Cerebellar nuclear complex (tissue), 1 donor: ENCODE measurements around the gene VN1R5.
"Not testable (repeated sequence)": the region's sequence is repeated elsewhere in the genome, so short reads cannot be mapped to it uniquely, and the experiment has no call there.

Source experiments
- DNase-seq, 2 experiments: peaks; one replicate each; lab custom pipeline; 2025; lab: John Stamatoyannopoulos, UW

The VN1R5 gene

DNA sequence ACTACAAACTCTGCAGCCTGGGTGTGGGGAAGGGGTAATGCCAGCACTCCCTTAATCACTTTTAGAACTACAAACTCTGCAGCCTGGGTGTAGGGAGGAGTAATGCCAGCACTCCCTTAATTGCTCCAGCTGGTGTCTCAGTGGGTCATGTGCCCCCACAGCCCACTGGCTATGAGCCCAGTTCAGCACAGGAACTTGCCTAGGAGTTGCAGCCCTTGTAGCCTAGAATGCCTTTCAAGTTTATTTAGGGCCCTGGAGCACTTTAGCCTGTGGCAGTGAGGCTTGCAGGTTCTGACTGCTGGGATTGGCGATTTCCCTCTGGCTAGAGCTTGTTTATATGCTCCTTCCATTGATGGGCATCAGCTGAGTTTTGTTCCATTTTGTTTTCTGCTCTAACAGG lies 17.1 kb downstream of the VN1R5 start:
- no peak for DNase-seq

DNA sequence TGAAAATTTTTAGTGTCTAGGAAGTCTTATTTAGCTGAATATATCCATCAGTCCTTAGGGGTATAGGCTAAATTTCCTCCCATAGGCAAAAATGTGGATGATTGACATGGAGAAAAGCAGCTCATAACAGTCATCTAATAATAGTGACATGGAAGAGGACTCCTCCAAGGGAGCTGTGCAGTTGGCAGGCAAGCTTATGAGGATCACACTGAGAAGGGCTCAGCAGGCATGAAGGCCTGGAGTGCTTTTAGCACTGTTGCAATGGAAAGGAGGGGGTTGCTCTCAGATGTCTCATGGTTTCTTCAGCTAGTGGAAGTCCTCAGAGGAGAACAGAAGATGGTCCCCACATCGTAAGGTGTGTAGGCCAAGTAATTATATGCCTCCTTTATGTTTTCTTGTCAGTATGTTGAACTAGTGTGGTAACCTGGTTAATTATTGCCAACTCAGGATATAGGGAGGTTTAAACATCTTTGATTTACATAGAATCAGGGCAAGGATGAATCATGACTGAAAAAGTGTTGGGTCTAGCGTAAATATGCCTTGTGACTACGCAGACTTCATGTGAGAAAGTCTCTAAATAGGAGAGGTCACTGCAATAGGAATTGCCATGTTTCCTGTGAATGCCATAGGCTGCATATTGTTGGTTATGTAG lies 18.9 kb downstream of the VN1R5 start:
- DNase-seq: no peak

DNA sequence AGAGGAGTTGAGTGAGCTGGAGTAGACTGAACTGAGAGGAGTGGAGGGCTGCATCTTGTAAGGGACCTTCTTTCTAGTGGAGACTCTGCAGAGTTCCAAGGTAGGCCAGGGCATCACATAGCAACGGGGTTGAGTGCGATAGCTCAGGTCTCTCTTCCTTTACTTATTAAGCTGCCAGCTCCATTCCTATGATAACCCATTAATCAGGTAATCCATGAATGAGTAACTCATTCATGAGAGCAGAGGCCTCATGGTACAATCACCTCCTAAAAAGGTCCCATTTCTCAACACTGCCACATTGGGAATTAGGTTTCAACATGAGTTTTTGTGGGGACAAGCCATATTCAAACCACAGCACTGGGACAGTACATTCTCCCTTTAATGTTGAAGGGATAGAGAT lies 21.3 kb downstream of the VN1R5 start:
- DNase-seq: no peak

DNA sequence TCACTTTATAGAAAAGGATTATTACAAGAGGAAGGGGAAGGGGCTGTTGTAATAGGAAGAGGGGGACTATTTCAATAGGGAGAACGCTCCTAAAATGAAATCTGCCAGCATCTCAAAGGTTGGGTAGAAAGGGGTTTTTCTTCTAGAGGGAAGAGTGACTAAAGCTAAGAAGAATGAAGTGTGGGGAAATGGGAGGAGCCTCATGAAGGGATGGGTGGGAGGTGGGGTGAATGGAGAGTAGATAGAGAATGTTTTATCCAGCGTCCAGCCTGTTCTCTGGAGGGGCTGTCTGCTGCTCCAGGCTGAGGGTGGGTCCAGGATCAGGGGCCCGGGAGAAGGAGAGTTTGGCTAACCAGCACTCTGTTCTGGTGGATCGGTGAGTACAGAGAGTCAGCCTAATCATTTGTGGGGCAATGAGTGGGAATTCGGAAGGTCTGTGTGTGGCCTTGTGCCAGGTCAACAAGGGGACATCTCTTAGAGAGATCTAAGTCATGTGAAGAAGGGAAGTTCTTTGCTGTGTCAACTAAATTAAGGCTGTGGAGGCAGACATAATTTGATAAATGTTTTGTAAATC lies 25.2 kb downstream of the VN1R5 start:
- no peak for DNase-seq

DNA sequence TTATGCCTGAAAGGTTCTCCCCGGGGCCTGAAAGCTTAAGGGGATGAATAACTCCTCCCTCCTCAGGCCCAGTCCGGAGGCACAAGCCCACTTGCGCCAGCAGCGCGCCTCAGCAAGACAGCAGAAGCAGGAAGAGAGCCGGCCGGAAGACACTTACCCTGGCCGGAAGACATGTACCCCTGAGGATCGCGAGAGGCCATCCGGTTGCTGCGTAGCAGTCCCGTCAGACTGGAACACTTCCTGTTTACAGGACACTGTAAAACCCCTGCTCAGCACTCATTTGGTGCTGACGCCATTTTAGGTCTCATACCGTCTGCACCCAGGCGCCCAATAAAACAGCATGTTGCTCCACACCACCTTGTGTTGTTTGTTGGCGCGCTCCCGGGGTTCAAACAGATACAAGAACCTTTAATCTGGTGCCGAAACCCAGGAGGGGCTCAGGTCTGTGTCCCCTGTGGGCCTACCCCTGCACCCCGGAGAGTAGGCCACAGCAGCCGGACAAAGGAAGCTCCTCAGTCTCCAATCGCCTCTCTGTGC lies 30.3 kb downstream of the VN1R5 start:
- DNase-seq: no peak

DNA sequence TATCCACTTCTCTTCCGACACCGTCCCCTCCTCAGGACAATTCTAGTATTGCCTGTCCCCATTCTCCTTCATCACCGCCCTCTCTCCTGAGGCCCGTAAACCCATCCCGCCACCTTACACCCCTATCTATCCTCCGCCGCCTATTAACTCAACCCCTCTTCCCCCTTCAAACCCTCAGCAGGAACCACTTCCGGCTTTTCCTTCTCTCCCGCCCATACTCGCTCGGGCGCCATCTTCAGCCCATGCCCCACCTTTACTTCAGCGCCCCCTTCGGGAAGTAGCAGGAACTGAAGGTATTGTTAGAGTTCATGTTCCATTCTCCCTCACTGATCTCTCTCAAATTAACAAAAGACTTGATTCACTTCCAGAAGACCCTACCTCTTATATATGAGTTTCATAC lies 31.6 kb downstream of the VN1R5 start:
- no peak for DNase-seq

DNA sequence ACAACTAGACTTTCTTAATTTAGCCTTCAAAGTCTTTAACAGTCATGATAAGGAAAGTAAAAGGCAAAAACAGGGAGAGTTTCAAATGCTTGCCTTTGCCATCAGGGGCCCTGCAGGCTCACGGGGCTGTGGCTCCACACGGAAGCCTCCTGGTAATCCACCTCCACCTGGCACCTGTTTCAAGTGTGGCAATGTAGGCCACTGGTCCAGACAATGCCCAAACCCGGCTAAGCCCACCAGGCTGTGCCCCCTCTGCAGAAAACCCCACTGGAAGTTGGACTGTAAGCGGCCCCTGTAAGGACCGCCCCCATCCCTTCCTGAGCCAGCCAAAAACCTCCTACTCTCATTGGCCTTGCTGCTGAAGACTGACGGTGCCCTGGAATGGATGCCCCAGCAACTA lies 32.5 kb downstream of the VN1R5 start:
- no peak for DNase-seq

DNA sequence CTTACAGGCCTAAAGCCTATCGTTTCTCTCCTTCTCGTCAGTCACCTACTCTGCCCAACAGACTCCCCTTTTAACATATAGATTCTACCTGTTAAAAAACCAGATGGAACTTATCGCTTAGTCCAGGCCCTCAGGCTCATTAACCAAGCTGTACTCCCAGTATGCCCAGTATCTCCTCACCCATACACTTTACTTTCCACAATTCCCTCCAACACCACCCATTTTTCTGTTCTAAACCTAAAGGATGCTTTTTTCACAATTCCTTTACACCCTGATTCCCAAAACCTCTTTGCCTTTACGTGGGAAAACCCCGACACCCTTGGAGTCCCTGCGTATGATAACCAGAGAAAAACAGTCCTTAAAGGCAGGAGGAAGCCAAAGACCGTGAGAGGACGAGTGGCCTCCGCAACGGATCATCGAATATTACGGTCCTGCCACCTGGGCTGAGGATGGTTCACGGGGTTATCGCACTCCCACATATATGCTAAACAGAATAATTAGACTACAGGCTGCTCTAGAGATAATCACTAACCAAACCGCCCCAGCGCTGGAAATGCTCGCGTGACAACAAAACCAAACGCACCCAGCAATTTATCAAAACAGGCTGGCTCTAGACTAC lies 33.5 kb downstream of the VN1R5 start:
- DNase-seq: not testable (repeated sequence)

DNA sequence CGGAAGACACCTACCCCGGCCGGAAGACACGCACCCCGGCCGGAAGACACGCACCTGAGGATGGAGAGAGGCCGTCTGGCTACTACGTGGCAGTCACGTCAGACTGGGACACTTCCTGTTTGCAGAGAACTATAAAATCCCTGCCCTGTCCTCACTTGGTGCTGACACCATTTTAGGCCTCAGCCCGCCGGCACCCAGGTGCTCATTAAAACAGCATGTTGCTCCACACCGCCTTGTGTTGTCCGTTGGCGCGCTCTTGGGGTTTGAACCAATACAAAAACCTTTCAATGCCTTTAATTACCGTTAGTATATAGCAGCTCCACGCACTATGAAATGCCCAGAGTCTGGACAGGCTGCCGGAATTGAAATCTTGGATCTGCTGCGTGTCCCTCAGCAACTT lies 34.7 kb downstream of the VN1R5 start:
- no peak for DNase-seq

DNA sequence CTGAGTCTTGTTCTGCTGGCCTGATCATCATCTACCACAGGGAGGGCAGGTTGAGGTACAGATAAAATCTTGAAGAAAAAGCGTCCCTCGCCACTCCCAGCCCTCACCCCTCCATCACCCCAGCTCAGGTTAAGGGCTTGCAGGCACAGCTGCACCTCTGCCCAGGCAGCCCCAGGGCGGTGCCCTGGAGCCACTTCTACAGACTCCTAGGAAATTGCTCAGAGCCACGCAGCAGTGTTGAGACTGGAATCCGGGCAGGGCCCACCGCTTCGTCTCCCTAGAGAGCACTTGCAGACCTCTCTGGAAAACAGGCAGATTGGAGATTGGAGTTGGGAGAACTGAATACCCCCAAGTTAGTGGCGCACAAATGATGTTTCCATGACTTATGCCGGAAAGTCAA lies 35.3 kb downstream of the VN1R5 start:
- DNase-seq: no peak

DNA sequence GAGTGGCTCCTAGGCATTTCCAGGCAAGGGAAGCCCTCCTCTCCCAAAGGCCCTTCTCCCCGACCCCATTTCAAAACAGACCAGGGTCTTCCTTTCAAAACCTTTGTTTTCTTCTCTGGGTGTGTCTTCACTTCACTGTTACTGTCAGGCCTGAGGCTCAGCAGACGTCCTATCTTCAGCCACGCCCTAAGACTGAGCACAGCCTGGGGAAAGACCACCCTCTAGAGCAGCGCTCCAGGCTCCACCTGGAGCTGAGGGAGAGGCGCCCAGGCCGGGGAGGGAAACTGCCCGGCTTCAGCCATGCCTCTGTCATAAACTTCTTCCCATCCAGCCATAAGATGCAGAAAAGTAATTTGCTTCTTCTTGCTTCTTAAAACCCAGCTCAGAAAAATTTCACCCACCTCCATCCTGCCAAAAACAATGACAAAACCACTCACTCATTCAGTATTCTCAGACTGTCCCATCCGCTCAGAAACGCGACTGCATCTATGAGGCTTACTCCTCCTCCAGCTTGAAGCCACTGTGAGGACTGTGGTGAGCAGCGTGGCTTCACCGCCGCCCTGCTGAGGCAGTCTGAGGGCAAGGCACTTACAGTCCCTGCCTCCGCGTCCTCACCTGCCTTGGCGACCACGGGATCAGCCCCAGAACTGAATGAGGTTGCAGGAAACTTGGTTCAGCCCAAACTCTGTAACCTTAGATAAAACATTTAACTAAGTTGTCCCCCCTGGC lies 36.1 kb downstream of the VN1R5 start:
- DNase-seq: no peak

DNA sequence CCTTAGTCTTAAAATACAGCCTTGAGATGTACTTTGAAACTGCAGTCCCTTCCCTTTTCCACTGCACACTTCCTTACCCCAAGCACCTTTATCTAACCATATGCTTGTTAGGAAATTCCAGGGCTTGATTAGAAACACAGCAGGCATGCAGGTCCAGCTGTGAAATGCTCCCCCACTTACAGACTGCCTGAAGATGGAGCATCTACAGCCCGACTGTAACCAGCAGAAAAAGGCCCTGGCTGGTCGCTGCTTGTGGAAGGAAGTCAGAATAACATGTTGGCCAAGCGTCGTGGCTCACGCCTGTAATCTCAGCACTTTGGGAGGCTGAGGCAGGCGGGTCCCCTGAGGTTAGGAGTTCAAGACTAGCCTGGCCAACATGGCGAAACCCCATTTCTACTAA lies 37.2 kb downstream of the VN1R5 start:
- no peak for DNase-seq

DNA sequence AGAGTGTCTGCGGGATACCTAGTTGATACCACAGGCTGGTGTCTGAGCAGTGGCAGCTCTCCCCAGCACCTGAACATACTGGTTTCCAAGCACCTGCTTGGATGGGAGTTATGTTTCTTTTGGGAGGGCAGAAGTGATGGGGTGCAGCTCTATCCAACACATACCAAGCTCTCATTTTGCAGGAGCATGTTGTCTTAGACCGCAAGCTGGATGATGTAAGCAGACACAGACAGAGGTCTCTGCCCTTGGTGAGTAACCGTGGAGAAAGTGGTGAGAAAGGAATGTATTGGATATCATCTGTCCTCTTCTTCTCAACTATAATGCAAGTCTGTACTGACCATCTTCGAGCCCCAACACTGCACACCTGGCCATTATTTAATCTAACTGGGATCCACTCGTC lies 38.4 kb downstream of the VN1R5 start:
- DNase-seq: no peak

DNA sequence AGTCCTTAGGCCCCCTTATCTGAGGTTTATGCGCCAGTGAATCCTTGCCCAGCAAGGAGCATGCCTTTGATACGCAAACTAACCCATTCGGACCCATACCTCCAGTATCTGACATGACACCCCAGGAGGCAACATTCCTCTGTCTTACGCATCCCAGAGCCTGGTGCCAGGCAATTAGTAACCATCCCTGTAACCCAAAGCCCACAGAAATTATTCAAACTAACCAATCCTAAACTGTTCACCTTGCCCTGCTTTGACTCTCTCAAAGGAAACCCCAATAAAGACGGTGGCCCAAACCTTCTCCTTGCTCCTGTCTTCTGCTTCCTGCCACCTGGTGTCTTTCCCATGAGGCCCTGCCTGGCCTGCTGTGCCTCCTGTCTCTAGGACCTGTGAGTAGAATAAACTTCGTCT lies 39.4 kb downstream of the VN1R5 start:
- DNase-seq: no peak

DNA sequence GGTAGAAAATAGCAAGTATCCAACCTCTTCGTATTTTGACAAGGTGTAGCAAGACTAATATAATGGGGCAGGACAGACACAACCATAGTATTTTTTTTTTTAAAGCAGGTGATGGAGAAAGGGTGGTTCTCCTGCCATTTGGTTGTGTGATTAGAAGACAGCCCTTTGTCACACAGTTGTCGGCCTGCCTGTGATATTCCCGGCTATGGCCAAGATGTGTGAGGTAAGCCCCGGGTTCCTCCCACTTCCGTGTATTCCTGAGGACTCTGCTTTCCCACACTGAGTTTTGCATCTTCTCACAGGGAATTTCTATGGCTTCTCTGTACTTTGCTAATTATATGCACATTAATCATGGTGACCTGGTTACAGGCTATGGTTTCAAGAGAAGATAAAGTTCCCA lies 39.9 kb downstream of the VN1R5 start:
- no peak for DNase-seq

DNA sequence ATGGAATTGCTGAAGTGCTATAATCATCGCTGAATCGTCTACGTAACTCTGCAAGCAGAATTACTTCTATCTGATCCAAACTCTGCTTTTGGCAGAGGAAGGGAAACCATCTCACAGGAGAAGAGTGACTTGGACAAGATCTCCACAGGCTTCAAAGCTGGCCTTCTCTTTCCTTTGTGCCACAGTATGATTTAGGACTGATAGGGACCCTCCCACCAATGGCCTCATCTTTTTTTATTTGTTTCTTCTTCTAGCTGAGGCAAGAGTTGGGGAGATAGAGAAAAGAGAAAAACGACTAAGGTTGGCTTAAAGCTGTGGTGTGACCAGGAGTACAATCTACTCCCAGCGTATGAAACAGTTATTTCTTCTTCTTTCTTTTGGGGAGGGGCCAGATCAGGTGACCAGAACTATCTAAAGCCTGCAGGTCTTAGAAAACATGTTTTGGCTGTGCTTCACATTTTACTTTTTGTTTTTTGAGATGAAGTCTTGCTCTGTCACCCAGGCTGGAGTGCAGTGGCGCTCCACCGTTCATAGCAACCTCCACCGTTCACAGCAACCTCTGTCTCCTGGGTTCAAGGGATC lies 40.8 kb downstream of the VN1R5 start:
- no peak for DNase-seq

DNA sequence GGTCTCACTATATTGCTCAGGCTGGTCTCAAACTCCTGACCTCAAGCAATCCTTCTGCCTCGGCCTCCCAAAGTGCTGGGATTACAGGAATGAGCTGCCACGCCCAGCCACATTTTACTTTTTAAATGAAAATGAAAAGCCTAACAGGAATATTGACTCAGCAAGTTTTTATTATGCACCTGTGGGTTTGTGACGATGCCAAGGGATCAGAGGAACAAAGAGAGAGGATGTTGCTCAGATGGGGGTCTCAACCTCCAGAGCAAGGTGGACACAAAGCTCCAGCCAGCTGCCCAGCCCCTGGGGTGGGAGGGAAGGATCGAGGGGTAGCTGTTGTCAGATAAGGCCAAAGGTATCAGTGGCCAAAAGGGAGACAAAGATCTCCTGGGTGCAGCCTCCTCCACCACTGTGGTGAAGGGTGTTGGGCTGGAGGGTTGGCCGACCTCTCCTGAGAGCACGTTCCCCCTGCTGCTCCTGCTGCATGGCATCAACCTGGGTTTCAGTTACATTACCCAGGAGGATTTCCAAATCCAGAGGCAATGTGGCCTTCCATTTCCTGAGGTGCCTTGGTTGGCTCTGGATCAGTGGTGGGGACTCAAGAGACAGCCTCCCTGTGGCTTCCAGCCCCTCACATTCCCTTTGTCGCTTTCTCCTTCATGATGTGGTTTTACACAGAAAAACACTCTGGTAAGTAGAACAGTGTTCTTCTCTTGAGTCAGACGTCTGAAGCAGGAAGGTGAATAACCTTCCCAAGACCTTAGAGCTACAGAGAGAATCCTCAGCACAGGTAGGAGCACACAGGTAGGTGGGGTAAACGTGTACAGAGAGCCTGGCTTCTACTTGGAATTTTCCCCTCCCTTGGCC lies 41.6 kb downstream of the VN1R5 start:
- DNase-seq: no peak

DNA sequence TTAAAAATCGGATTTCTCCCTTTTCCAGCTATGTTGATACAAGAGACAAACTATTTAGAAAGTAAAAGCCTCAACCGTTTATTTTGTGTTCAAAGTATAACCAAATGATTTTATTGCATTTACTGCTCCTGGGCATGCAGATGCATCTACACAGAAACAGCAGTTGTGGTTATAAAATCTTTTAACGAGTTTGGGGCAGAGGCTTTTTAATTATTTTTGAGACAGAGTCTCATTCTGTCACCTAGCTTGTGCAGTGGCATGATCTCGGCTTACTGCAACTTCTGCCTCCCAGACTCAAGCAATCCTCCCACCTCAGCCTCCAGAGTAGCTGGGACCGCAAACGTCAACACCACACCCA lies 42.2 kb downstream of the VN1R5 start:
- DNase-seq: no peak

DNA sequence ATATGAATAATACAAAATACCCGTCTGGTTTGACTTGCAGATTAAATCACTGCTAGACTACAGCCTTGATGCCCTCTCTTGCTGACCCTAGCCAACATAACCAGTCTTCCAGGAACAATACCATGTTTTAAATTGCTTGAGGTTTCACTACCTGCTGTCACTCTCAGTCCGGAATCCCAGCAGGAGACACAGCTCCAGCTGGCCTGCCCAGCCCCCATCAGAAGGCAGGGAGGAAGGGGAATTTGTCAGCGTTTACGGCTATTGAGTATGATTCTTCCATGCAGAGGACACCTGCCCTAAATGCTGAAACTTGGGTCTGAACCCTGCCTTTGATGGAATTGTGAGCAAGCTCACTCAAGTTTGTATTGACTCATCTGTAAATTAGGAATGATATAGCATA lies 42.8 kb downstream of the VN1R5 start:
- no peak for DNase-seq

DNA sequence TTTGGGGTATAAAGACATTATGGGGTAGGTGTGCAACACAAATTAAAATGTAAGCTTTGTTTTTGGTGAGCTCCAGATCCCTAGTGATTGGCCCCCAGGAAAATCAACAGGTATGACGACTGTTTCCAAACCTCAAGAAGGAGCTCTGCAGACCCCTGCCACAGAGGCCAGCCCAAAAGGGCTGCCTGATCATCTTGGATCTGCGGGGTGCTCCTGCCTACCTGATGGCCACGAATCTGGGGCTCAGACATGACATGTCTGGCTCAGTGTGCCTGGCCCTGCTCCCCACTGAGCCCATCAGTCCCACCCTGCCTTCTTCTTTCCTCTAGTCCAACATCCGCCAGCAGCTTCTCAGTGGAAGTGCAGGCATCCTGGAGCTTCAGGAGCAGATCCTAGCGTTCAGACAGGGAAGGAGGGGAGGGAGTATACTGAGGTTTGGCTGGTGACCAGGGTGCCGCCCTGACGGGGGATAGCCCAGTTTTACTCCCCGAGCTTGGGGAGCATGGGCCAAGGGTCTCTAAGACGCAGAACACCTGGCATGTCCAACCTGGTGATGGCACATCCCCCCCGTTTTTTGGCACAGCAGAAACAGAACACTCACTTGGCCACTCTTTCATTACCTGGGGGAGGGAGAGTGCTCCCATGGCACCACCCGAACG lies 44.0 kb downstream of the VN1R5 start:
- no peak for DNase-seq
